Measurements from ENCODE around the gene LRFN2. TPM values are rescaled to one million over a fixed set of nuclear protein-coding genes. Genes with fewer than 3 reads are reported as not detected.

The LRFN2 gene
- total RNA-seq, 2 donors from 2014 or later = not detected

- ATAC-seq (ENCODE audit: insufficient number of reproducible peaks, low FRiP score, low read depth) (no peak), DNase-seq (ENCODE audit: low spot score) (no peak)
- Histone ChIP-seq H3K36me3 (no peaks in the 10 kb centered on the region), H3K4me3 (no peak overlapping the region), H3K27ac (no peak overlapping the region), H3K27me3 (replicated peaks; ENCODE audit: insufficient read depth) (no peaks in the 10 kb centered on the region), H3K4me1 (ENCODE audit: control insufficient read depth in 1 of 2, low read depth in 2 of 2) (peaks cover 7 to 16% of the 10 kb centered on the region in 2 donors), H3K9me3 (no peaks in the 10 kb centered on the region)
- TF ChIP-seq CTCF (IDR thresholded peaks at IDR 0.05) = no peak
Measured at GRCh38 chr6:40509716-40510260, 77.4 kb downstream of the LRFN2 start.

- Histone ChIP-seq H3K27me3 (replicated peaks; ENCODE audit: insufficient read depth) (no peaks in the 10 kb centered on the region), H3K4me3 (no peak overlapping the region), H3K9me3 (no peaks in the 10 kb centered on the region), H3K36me3 (no peaks in the 10 kb centered on the region), H3K27ac (no peak overlapping the region), H3K4me1 (ENCODE audit: control insufficient read depth in 1 of 2, low read depth in 2 of 2) (peaks cover 4 to 9% of the 10 kb centered on the region in 2 donors)
- ATAC-seq (ENCODE audit: insufficient number of reproducible peaks, low FRiP score, low read depth) (no peak), DNase-seq (ENCODE audit: low spot score) (no peak)
- TF ChIP-seq CTCF (IDR thresholded peaks at IDR 0.05) = no peak
Measured at GRCh38 chr6:40509086-40509485, 78.1 kb downstream of the LRFN2 start.

GRCh38 chr6:40506954-40507353 is 80.2 kb downstream of the LRFN2 start:
- ATAC-seq (ENCODE audit: insufficient number of reproducible peaks, low FRiP score, low read depth) = no peak

GRCh38 chr6:40505191-40505810 is 81.9 kb downstream of the LRFN2 start:
- H3K4me3 ChIP-seq = no peak overlapping the region
- H3K27me3 ChIP-seq (replicated peaks; ENCODE audit: insufficient read depth) = no peaks in the 10 kb centered on the region
- no peak for TF ChIP-seq CTCF (IDR thresholded peaks at IDR 0.05)
- H3K27ac ChIP-seq = no peak overlapping the region
- no peaks in the 10 kb centered on the region for H3K36me3 ChIP-seq
- peaks cover 0 to under 1% of the 10 kb centered on the region in 2 donors for H3K4me1 ChIP-seq (ENCODE audit: control insufficient read depth in 1 of 2, low read depth in 2 of 2)
- DNase-seq (ENCODE audit: low spot score) = no peak
- H3K9me3 ChIP-seq = no peaks in the 10 kb centered on the region
- no peak for ATAC-seq (ENCODE audit: insufficient number of reproducible peaks, low FRiP score, low read depth)

More at GRCh38 chr6:40506954-40507353, 80.2 kb downstream of the LRFN2 start:
- Histone ChIP-seq H3K36me3 (no peaks in the 10 kb centered on the region), H3K4me3 (no peak overlapping the region), H3K9me3 (no peaks in the 10 kb centered on the region), H3K27me3 (replicated peaks; ENCODE audit: insufficient read depth) (no peaks in the 10 kb centered on the region), H3K27ac (no peak overlapping the region), H3K4me1 (ENCODE audit: control insufficient read depth in 1 of 2, low read depth in 2 of 2) (peaks cover 4 to 9% of the 10 kb centered on the region in 2 donors)
- no peak for TF ChIP-seq CTCF (IDR thresholded peaks at IDR 0.05)
- DNase-seq (ENCODE audit: low spot score) = no peak

- Histone ChIP-seq H3K27ac (no peak overlapping the region), H3K4me1 (ENCODE audit: control insufficient read depth in 1 of 2, low read depth in 2 of 2) (no peaks in the 10 kb centered on the region), H3K36me3 (no peaks in the 10 kb centered on the region), H3K9me3 (no peaks in the 10 kb centered on the region), H3K4me3 (no peak overlapping the region), H3K27me3 (replicated peaks; ENCODE audit: insufficient read depth) (no peaks in the 10 kb centered on the region)
- DNase-seq (ENCODE audit: low spot score) (no peak), ATAC-seq (ENCODE audit: insufficient number of reproducible peaks, low FRiP score, low read depth) (no peak)
- no peak for TF ChIP-seq CTCF (IDR thresholded peaks at IDR 0.05)
Measured at GRCh38 chr6:40504274-40504673, 82.9 kb downstream of the LRFN2 start.

Measured in thoracic aorta (tissue), 2 donors.